Tibial nerve (tissue), 4 donors: Measurements from ENCODE around the gene ARL2BP. TPM values are rescaled to one million over a fixed set of nuclear protein-coding genes. Genes with fewer than 3 reads are reported as not detected.

Experiments used
- DNase-seq, 2 donors: peaks; one replicate each; pipeline ENCODE4 v3.0.0-alpha.2; 2019; ENCODE audit warnings: low spot score in 2 of 2
- H3K27ac ChIP-seq, 4 donors: fragments of 200-600 bp; sonication (generic) in 3 of 4; one replicate each; pipeline ENCODE4 v1.5.1; 2017 to 2019; ENCODE audit warnings: mild to moderate bottlenecking in 1 of 4
- H3K27me3 ChIP-seq, 2 donors: fragments of 200-600 bp; sonication (generic) in 1 of 2; one replicate each; pipeline versions ENCODE4 v1.5.1 to v1.6.0; 2017 to 2019
- H3K36me3 ChIP-seq, 3 donors: fragments of 200-600 bp; sonication (generic); one replicate each; pipeline ENCODE4 v1.5.1; 2018 to 2019
- H3K4me1 ChIP-seq, 4 donors: fragments of 200-600 bp; sonication (generic) in 3 of 4; one replicate each; pipeline ENCODE4 v1.5.1; 2017 to 2019
- H3K4me3 ChIP-seq, 4 donors: fragments of 200-600 bp; sonication (generic) in 3 of 4; one replicate each; pipeline ENCODE4 v1.5.1; 2017 to 2019; ENCODE audit warnings: mild to moderate bottlenecking in 1 of 4, moderate library complexity in 1 of 4
- H3K9me3 ChIP-seq, 4 donors: fragments of 200-600 bp; sonication (generic) in 3 of 4; one replicate each; pipeline ENCODE4 v1.5.1; 2017 to 2019
- CTCF ChIP-seq, 5 experiments: fragments of 200-600 bp in 3 of 5; fragments of 450-650 bp in 2 of 5; sonication (generic) in 3 of 5; IDR thresholded peaks; one replicate each; pipeline ENCODE4 v1.5.1; 2016 to 2019; ENCODE audit warnings: antibody characterized with exemption in 5 of 5, mild to moderate bottlenecking in 3 of 5, moderate library complexity in 2 of 5
- EP300 ChIP-seq, 2 donors: sonication (generic); formaldehyde crosslinking; IDR thresholded peaks; one replicate each; pipeline ENCODE4 v1.6.1; 2017; ENCODE audit warnings: antibody characterized with exemption in 2 of 2, mild to moderate bottlenecking in 1 of 2
- POLR2A ChIP-seq, 2 donors: fragments of 450-650 bp; IDR thresholded peaks; one replicate each; pipeline ENCODE4 v1.6.1; 2017; ENCODE audit warnings: antibody characterized with exemption in 2 of 2, mild to moderate bottlenecking in 2 of 2, moderate library complexity in 2 of 2
- WGBS, 2 donors: methylation state at CpG; one replicate each; pipeline ENCODE4 v1.1.5; 2018; 5-methylcytosine and 5-hydroxymethylcytosine counted together
- total RNA-seq, 4 donors: library from RNA; depleted of rRNA; stranded (reverse); fragments of >200 nt; gene quantifications; one replicate each; pipeline ENCODE4 v1.1.0, GENCODE V29; 2016

ARL2BP gene
- total RNA-seq, 4 donors from 2014 or later: 54.0 to 63.8 (median 55.5) TPM

GRCh38 chr16:57253466-57253865 is 8.4 kb downstream of the ARL2BP start:
- no peak for DNase-seq
- TF ChIP-seq EP300 (IDR thresholded peaks at IDR 0.05) (no peak), CTCF (IDR thresholded peaks at IDR 0.05) (no peak), POLR2A (IDR thresholded peaks at IDR 0.05) (no peak)
- no peak overlapping the region for H3K27ac ChIP-seq
- 97 to 100% methylated on average over 1 of the region's 1 CpG for WGBS, 2 donors
- peaks cover 3 to 100% (median 15%) of the 10 kb centered on the region in 3 donors for H3K36me3 ChIP-seq
- H3K27me3 ChIP-seq: no peaks in the 10 kb centered on the region
- no peak overlapping the region for H3K4me3 ChIP-seq
- H3K4me1 ChIP-seq: peaks cover 0 to 3% (median 0%) of the 10 kb centered on the region in 4 donors
- H3K9me3 ChIP-seq: no peaks in the 10 kb centered on the region

GRCh38 chr16:57255686-57256415 is 10.8 kb downstream of the ARL2BP start:
- H3K36me3 ChIP-seq: peaks cover under 1 to 77% (median 5%) of the 10 kb centered on the region in 3 donors
- no peaks in the 10 kb centered on the region for H3K27me3 ChIP-seq
- no peaks in the 10 kb centered on the region for H3K9me3 ChIP-seq
- no peak for TF ChIP-seq POLR2A (IDR thresholded peaks at IDR 0.05)
- no peak for TF ChIP-seq EP300 (IDR thresholded peaks at IDR 0.05)
- TF ChIP-seq CTCF (IDR thresholded peaks at IDR 0.05): no peak
- DNase-seq: no peak
- peaks cover 0 to 22% (median 10%) of the 10 kb centered on the region in 4 donors for H3K4me1 ChIP-seq
- 76 to 78% methylated on average over 10 of the region's 10 CpGs for WGBS, 2 donors
- H3K27ac ChIP-seq: no peak overlapping the region
- no peak overlapping the region for H3K4me3 ChIP-seq

- DNase-seq: no peak
- TF ChIP-seq POLR2A (IDR thresholded peaks at IDR 0.05) (no peak), CTCF (IDR thresholded peaks at IDR 0.05) (no peak), EP300 (IDR thresholded peaks at IDR 0.05) (no peak)
- no peaks in the 10 kb centered on the region for H3K27me3 ChIP-seq
- peak overlapping the region in 2 of 4 donors; percentile 41 to 56 for H3K27ac ChIP-seq
- WGBS, 2 donors: 84 to 86% methylated on average over 12 to 14 of the region's 16 CpGs
- H3K36me3 ChIP-seq: peaks cover 0 to 68% (median 5%) of the 10 kb centered on the region in 3 donors
- H3K4me1 ChIP-seq: peaks cover 0 to 31% (median 15%) of the 10 kb centered on the region in 4 donors
- no peak overlapping the region for H3K4me3 ChIP-seq
- H3K9me3 ChIP-seq: no peaks in the 10 kb centered on the region
Measured at GRCh38 chr16:57256601-57257395, 11.7 kb downstream of the ARL2BP start.

- DNase-seq: no peak
Measured at GRCh38 chr16:57257455-57258070, 12.5 kb downstream of the ARL2BP start.

More at GRCh38 chr16:57257455-57258070, 12.5 kb downstream of the ARL2BP start:
- Histone ChIP-seq H3K27ac (peak overlapping the region in 2 of 4 donors; percentile 41 to 56), H3K36me3 (peaks cover 0 to 60% (median under 1%) of the 10 kb centered on the region in 3 donors), H3K27me3 (no peaks in the 10 kb centered on the region), H3K4me1 (peaks cover 0 to 36% (median 16%) of the 10 kb centered on the region in 4 donors), H3K4me3 (no peak overlapping the region), H3K9me3 (no peaks in the 10 kb centered on the region)
- TF ChIP-seq POLR2A (IDR thresholded peaks at IDR 0.05): no peak
- TF ChIP-seq CTCF (IDR thresholded peaks at IDR 0.05): no peak
- TF ChIP-seq EP300 (IDR thresholded peaks at IDR 0.05): no peak
- 79 to 80% methylated on average over 13 of the region's 13 CpGs for WGBS, 2 donors
